ENCODE results near the gene OR1L6.

OR1L6 gene

GRCh38 chr9:122789256-122790046 is 47.3 kb downstream of the OR1L6 start:
- DNase-seq, result no peak
- TF ChIP-seq POLR2A (IDR thresholded peaks at IDR 0.05; ENCODE audit: low read length) (no peak), GATA1 (IDR thresholded peaks at IDR 0.05; ENCODE audit: low read depth, low read length) (no peak)

DNA sequence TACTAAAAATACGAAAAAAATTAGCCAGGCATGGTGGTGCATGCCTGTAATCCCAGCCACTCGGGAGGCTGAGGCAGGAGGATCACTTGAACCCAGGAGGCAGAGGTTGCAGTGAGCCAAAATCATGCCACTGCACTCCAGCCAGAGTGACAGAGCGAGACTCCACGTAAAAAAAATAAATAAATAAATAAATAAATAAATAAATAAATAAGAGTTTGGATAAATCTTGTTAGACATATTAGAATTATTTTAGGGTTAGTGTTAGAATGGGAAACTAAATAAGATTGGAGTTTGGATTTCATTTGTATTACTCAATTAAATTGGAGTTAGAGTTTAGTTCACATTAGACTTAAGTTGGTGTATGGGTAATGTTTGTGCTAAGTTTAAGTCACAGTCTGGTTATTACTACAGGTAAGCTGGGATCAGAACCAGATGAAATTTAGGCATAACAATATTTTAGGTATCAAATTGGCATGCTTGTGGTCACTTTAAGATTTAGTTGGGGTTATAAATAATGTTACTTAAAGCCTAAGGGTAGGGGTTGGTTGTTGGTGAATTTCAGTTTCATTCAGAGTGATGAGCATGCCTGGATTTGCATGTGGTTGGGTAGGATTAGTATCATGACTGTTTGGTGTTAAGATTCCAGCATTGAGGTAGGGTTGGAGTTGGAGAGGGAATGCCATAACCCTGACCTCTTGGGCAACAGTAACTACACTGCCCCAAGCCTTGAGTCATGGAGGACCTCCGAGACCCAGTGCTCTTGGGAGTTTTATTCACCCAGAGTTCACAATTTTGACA is 50.0 kb downstream of the OR1L6 start:
- no peak for DNase-seq
- no peak for TF ChIP-seq POLR2A (IDR thresholded peaks at IDR 0.05; ENCODE audit: low read length)
- no peak for TF ChIP-seq GATA1 (IDR thresholded peaks at IDR 0.05; ENCODE audit: low read depth, low read length)

DNA sequence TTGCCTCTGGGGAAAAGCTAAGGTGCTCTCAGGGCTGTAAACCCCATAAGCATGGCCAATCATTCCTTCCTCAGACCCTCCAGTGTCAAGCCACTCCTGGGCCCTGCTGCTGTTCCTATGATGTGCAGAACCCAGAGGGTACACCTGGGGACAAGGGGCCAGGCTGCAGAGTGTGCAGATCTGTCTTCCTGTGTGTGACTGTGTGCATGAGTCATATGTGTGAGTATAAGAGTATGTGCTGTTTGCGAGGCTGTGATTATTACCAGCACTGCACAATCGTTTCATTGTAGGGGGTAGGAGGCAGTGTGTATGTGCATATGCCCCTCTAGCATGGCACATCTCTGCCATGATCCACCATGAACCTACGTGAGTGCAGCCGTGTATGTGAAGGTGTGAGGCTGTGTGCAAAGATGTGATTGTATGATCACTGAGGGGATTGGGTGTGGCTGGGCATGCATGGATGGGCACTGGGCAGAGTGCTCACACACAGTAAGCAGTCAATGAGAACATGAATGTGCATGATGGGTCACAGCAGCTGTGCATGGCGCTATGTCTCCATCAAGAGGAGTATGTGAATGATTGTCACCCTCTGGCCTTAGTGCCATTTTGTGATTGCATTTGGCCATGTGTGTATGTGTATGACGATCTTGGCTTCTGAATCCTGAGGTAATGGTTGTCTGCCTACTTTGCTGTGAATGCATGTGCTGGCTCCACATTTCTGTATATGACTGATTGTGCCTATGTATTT is 55.4 kb downstream of the OR1L6 start:
- DNase-seq, result no peak
- TF ChIP-seq POLR2A (IDR thresholded peaks at IDR 0.05; ENCODE audit: low read length) (no peak), GATA1 (IDR thresholded peaks at IDR 0.05; ENCODE audit: low read depth, low read length) (no peak)

Data from erythroblast (primary cell).